HL-60 (cell line): ENCODE data around the gene KRTAP10-1.

Experiments
- GABPA ChIP-seq: IDR thresholded peaks from 2 replicates; pipeline ENCODE4 v1.6.1; 2012; ENCODE audit warnings: low read depth
- POLR2AphosphoS5 ChIP-seq: IDR thresholded peaks from 2 replicates; pipeline ENCODE4 v1.6.1; 2012; ENCODE audit warnings: low read depth
- REST ChIP-seq: IDR thresholded peaks from 2 replicates; pipeline ENCODE4 v1.6.1; 2012; ENCODE audit warnings: low read depth; ENCODE audit not compliant: insufficient replicate concordance
- SPI1 ChIP-seq: IDR thresholded peaks from 2 replicates; pipeline ENCODE4 v1.6.1; 2012; ENCODE audit warnings: low read depth, mild to moderate bottlenecking, borderline replicate concordance
- TF ChIP-seq, protein P1 (sequence below): IDR thresholded peaks from one replicate; pipeline ENCODE4 v1.5.1; 2011; ENCODE audit warnings: low read length, control low read depth, inconsistent platforms; ENCODE audit not compliant: insufficient read depth

DNA sequence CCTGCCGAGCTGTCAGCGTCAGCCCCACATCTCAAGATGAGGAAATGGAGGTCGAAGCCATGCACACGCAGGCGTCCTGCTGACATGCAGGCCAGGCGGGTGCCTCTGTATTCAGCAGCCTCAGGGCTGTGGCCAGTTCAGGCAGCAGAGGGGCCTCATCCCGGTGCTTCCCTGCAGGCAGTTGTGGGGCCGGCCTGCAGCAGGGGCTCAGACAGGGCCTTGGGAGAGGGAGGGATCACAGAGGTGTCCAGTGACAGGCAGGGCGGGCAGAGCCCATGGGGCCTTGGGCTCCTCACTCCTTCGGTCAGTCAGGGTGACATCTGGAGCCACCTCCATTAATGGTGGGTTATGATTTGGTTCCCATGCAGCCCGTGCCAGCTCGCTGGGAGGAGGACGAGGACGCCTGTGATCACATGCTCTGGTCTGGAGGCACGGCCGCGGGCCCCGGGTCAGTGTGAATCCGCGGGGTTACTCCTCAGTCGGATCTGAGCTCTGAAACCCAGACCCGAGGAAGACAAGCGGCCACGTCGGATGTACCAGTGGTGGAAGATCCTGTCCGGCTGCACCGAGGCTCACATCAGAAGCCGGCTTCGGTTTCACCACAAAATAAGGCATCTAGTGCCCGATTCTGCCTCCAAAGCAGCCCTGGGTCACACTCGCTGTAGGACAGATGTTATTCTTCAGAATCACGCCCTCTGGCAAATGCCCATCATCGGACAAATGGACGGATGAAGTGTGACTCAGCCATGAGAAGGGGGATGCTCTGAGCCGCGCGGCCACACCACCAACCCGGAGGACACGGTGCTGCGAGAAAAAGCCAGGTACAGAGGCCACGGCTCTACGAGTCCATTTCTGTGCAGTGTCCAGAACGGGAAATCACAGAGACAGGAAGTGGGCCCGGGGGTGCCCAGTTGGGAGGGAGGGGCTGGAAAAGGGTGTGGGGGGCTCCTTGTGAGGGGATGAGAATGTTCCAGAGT, 33.4 kb downstream of the KRTAP10-1 start:
- TF ChIP-seq POLR2AphosphoS5 (no peak), REST (no peak), GABPA (no peak), SPI1 (no peak)
- TF ChIP-seq, protein P1, sequence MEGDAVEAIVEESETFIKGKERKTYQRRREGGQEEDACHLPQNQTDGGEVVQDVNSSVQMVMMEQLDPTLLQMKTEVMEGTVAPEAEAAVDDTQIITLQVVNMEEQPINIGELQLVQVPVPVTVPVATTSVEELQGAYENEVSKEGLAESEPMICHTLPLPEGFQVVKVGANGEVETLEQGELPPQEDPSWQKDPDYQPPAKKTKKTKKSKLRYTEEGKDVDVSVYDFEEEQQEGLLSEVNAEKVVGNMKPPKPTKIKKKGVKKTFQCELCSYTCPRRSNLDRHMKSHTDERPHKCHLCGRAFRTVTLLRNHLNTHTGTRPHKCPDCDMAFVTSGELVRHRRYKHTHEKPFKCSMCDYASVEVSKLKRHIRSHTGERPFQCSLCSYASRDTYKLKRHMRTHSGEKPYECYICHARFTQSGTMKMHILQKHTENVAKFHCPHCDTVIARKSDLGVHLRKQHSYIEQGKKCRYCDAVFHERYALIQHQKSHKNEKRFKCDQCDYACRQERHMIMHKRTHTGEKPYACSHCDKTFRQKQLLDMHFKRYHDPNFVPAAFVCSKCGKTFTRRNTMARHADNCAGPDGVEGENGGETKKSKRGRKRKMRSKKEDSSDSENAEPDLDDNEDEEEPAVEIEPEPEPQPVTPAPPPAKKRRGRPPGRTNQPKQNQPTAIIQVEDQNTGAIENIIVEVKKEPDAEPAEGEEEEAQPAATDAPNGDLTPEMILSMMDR, result no peak
